GM21576 (cell line): Measurements from ENCODE around the gene UNC5A.

Experiments used
- ATAC-seq: cut with Tn5 transposase; IDR thresholded peaks from one replicate; pipeline ENCODE4 v1.9.1; 2021; ENCODE audit warnings: mild to moderate bottlenecking, moderate library complexity; ENCODE audit not compliant: unreplicated experiment

The UNC5A gene

GRCh38 chr5:176819476-176819875, 9.1 kb downstream of the UNC5A start:
- no peak for ATAC-seq

- ATAC-seq = no peak
Measured at GRCh38 chr5:176820937-176821336, 10.6 kb downstream of the UNC5A start.

GRCh38 chr5:176821441-176821840, 11.1 kb downstream of the UNC5A start:
- no peak for ATAC-seq

GRCh38 chr5:176822041-176822792, 11.9 kb downstream of the UNC5A start:
- ATAC-seq = no peak

- no peak for ATAC-seq
Measured at GRCh38 chr5:176822793-176823481, 12.6 kb downstream of the UNC5A start.

- no peak for ATAC-seq
Measured at GRCh38 chr5:176823869-176824412, 13.6 kb downstream of the UNC5A start.

- ATAC-seq = no peak
Measured at GRCh38 chr5:176824604-176825003, 14.2 kb downstream of the UNC5A start.

- no peak for ATAC-seq
Measured at GRCh38 chr5:176825234-176825633, 14.9 kb downstream of the UNC5A start.

- no peak for ATAC-seq
Measured at GRCh38 chr5:176825957-176826356, 15.6 kb downstream of the UNC5A start.

GRCh38 chr5:176827736-176828414, 17.5 kb downstream of the UNC5A start:
- no peak for ATAC-seq

GRCh38 chr5:176829320-176829719, 19.0 kb downstream of the UNC5A start:
- no peak for ATAC-seq

GRCh38 chr5:176830422-176830994, 20.1 kb downstream of the UNC5A start:
- no peak for ATAC-seq

GRCh38 chr5:176830995-176831423, 20.6 kb downstream of the UNC5A start:
- ATAC-seq = no peak

GRCh38 chr5:176831425-176831824, 21.1 kb downstream of the UNC5A start:
- no peak for ATAC-seq

GRCh38 chr5:176832162-176832561, 21.8 kb downstream of the UNC5A start:
- no peak for ATAC-seq

- no peak for ATAC-seq
Measured at GRCh38 chr5:176833286-176833685, 22.9 kb downstream of the UNC5A start.

GRCh38 chr5:176835918-176836317, 25.6 kb downstream of the UNC5A start:
- no peak for ATAC-seq

- ATAC-seq = no peak
Measured at GRCh38 chr5:176836811-176837706, 26.7 kb downstream of the UNC5A start.

- no peak for ATAC-seq
Measured at GRCh38 chr5:176837707-176838115, 27.4 kb downstream of the UNC5A start.

GRCh38 chr5:176843673-176844072, 33.3 kb downstream of the UNC5A start:
- no peak for ATAC-seq
